H1 (cell line): ENCODE results near the gene BAIAP2. TPM values are rescaled to one million over a fixed set of nuclear protein-coding genes. Genes with fewer than 3 reads are reported as not detected.

Source experiments
- CTCF ChIA-PET: fragments of 300-600 bp; sonication (Branson Sonifier 250); formaldehyde crosslinking; loops from one replicate; lab custom pipeline; 2021; ENCODE audit not compliant: partially characterized antibody; lab: Charles Lee
- POLR2A ChIA-PET: fragments of 300-600 bp; sonication (Branson Sonifier 250); formaldehyde crosslinking; loops from one replicate; lab custom pipeline; 2021; ENCODE audit warnings: inconsistent platforms; ENCODE audit not compliant: partially characterized antibody; lab: Charles Lee
- DNase-seq, 2 experiments: peaks; one replicate each; pipeline versions ENCODE4 v3.0.0 to v3.0.0-alpha.2; 2010 to 2022; ENCODE audit warnings: low spot score in 2 of 2, low read depth in 1 of 2, mixed read lengths in 1 of 2
- FAIRE-seq: peaks from 2 replicates; lab custom pipeline; 2011; peaks lifted over from hg19 to GRCh38; lab: Jason Lieb, UNC
- H2AFZ ChIP-seq: 2 replicates; pipeline ENCODE4 v1.8.1; 2012; ENCODE audit warnings: low read length, inconsistent platforms
- H2AK5ac ChIP-seq: 2 replicates; pipeline ENCODE4 v1.6.1; 2013; ENCODE audit warnings: low read depth, low read length
- H2BK120ac ChIP-seq: replicated peaks from 2 replicates; pipeline ENCODE3; 2013; ENCODE audit warnings: low read depth, low read length, inconsistent platforms
- H2BK12ac ChIP-seq: 2 replicates; pipeline ENCODE4 v1.6.1; 2013; ENCODE audit warnings: low read depth, low read length
- H2BK15ac ChIP-seq: 2 replicates; pipeline ENCODE4 v1.6.1; 2013; ENCODE audit warnings: low read length
- H2BK20ac ChIP-seq: 2 replicates; pipeline ENCODE4 v1.6.1; 2013; ENCODE audit warnings: low read length
- H2BK5ac ChIP-seq: 2 replicates; pipeline ENCODE4 v1.6.1; 2013; ENCODE audit warnings: low read depth, low read length
- H3K14ac ChIP-seq: 2 replicates; pipeline ENCODE4 v1.6.1; 2013; ENCODE audit warnings: inconsistent platforms; ENCODE audit not compliant: insufficient read length
- H3K18ac ChIP-seq: 2 replicates; pipeline ENCODE4 v1.6.1; 2013; ENCODE audit warnings: low read length; ENCODE audit errors: extremely low read depth
- H3K23ac ChIP-seq: 2 replicates; pipeline ENCODE4 v1.6.1; 2013; ENCODE audit warnings: inconsistent platforms; ENCODE audit not compliant: insufficient read length
- H3K23me2 ChIP-seq: 2 replicates; pipeline ENCODE4 v1.6.1; 2013; ENCODE audit warnings: low read depth, low read length
- H3K27ac ChIP-seq: 2 replicates; pipeline ENCODE4 v1.6.1; 2011; ENCODE audit warnings: low read depth, low read length, inconsistent platforms
- H3K27me3 ChIP-seq, 4 experiments: replicated peaks in 1 of 4; 1 replicate in 1 of 4; 2 replicates in 3 of 4; pipeline versions ENCODE4 v1.6.1 to v1.8.1; 2011 to 2013; ENCODE audit warnings: low read length in 3 of 4, mild to moderate bottlenecking in 3 of 4, inconsistent platforms in 2 of 4, mixed read lengths in 2 of 4, moderate library complexity in 1 of 4; ENCODE audit not compliant: control insufficient read depth in 3 of 4, insufficient read depth in 3 of 4; ENCODE audit errors: extremely low read depth in 1 of 4
- H3K36me3 ChIP-seq, 4 experiments: 2 replicates each; pipeline versions ENCODE4 v1.6.1 to v1.8.1; 2011 to 2013; ENCODE audit warnings: mild to moderate bottlenecking in 4 of 4, low read length in 3 of 4, moderate library complexity in 2 of 4, control low read depth in 1 of 4, inconsistent platforms in 1 of 4; ENCODE audit not compliant: insufficient read depth in 4 of 4, control insufficient read depth in 2 of 4
- H3K4ac ChIP-seq: replicated peaks from 2 replicates; pipeline ENCODE3; 2013; ENCODE audit warnings: low read length, low read depth, mixed read lengths, inconsistent platforms; ENCODE audit not compliant: insufficient read length
- H3K4me1 ChIP-seq, 4 experiments: replicated peaks in 1 of 4; 1 replicate in 1 of 4; 2 replicates in 3 of 4; pipeline versions ENCODE4 v1.6.1 to v1.8.1; 2011 to 2013; ENCODE audit warnings: low read length in 3 of 4, inconsistent platforms in 2 of 4, mixed read lengths in 1 of 4; ENCODE audit not compliant: insufficient read depth in 4 of 4, control insufficient read depth in 3 of 4
- H3K4me2 ChIP-seq, 2 experiments: 2 replicates each; pipeline versions ENCODE4 v1.6.1 to v1.8.1; 2011 to 2013; ENCODE audit warnings: low read depth in 2 of 2, low read length in 2 of 2, control low read depth in 1 of 2, inconsistent platforms in 1 of 2, mild to moderate bottlenecking in 1 of 2; ENCODE audit not compliant: insufficient read depth in 1 of 2
- H3K4me3 ChIP-seq, 4 experiments: fragments of 200-600, 300-600 bp in 1 of 4; sonication (generic), shearing (Covaris generic), sonication (Bioruptor Twin) in 1 of 4; 2 replicates each; pipeline versions ENCODE4 v1.5.1 to v1.8.1; 2011 to 2016; ENCODE audit warnings: low read length in 4 of 4, low read depth in 3 of 4, control low read depth in 2 of 4, inconsistent platforms in 2 of 4, mild to moderate bottlenecking in 2 of 4, mixed read lengths in 1 of 4, moderate library complexity in 1 of 4; ENCODE audit not compliant: insufficient read depth in 2 of 4; ENCODE audit errors: extremely low read depth in 1 of 4
- H3K56ac ChIP-seq: replicated peaks from 2 replicates; pipeline ENCODE3; 2013; ENCODE audit warnings: low read depth, mild to moderate bottlenecking, mixed read lengths, low read length, inconsistent platforms; ENCODE audit not compliant: insufficient read length
- H3K79me1 ChIP-seq: 2 replicates; pipeline ENCODE4 v1.6.1; 2013; ENCODE audit warnings: low read depth, low read length, control low read depth
- H3K79me2 ChIP-seq, 2 experiments: 2 replicates each; pipeline versions ENCODE4 v1.6.1 to v1.8.1; 2012 to 2013; ENCODE audit warnings: low read length in 2 of 2, mild to moderate bottlenecking in 2 of 2, inconsistent platforms in 1 of 2; ENCODE audit not compliant: insufficient read depth in 2 of 2, control insufficient read depth in 1 of 2
- H3K9ac ChIP-seq, 4 experiments: replicated peaks in 1 of 4; 1 replicate in 1 of 4; 2 replicates in 3 of 4; pipeline versions ENCODE4 v1.6.1 to v1.8.1; 2011 to 2013; ENCODE audit warnings: low read depth in 3 of 4, low read length in 3 of 4, control low read depth in 2 of 4, mild to moderate bottlenecking in 2 of 4, moderate library complexity in 2 of 4, inconsistent platforms in 1 of 4; ENCODE audit errors: extremely low read depth in 1 of 4
- H3K9me3 ChIP-seq, 2 experiments: 2 replicates each; pipeline versions ENCODE4 v1.6.1 to v1.8.1; 2012 to 2013; ENCODE audit warnings: mild to moderate bottlenecking in 2 of 2, moderate library complexity in 2 of 2, control low read depth in 1 of 2, inconsistent platforms in 1 of 2, low read depth in 1 of 2, low read length in 1 of 2, mixed read lengths in 1 of 2; ENCODE audit not compliant: insufficient read depth in 2 of 2
- H4K20me1 ChIP-seq, 2 experiments: replicated peaks in 1 of 2; 2 replicates each; pipeline versions ENCODE3 to v1.8.1; 2011 to 2013; ENCODE audit warnings: inconsistent platforms in 2 of 2, low read length in 2 of 2, mild to moderate bottlenecking in 1 of 2; ENCODE audit not compliant: insufficient read depth in 2 of 2, control insufficient read depth in 1 of 2
- H4K5ac ChIP-seq: 2 replicates; pipeline ENCODE4 v1.6.1; 2013; ENCODE audit warnings: low read length, low read depth, mixed read lengths, inconsistent platforms; ENCODE audit not compliant: insufficient read length
- H4K8ac ChIP-seq: 2 replicates; pipeline ENCODE4 v1.8.0; 2013; ENCODE audit warnings: mild to moderate bottlenecking, moderate library complexity, low read length, inconsistent platforms; ENCODE audit not compliant: insufficient read depth; ENCODE audit errors: extremely low read depth
- H4K91ac ChIP-seq: replicated peaks from 2 replicates; pipeline ENCODE3; 2013; ENCODE audit warnings: low read length, mixed read lengths, inconsistent platforms; ENCODE audit not compliant: insufficient read length
- CEBPB ChIP-seq: IDR thresholded peaks from 2 replicates; pipeline ENCODE4 v1.6.1; 2012; ENCODE audit warnings: low read depth, low read length
- EP300 ChIP-seq, 2 experiments: IDR thresholded peaks; 1 replicate in 1 of 2; 2 replicates in 1 of 2; pipeline ENCODE4 v1.6.1; 2011 to 2012; ENCODE audit warnings: low read depth in 2 of 2, low read length in 2 of 2, mild to moderate bottlenecking in 2 of 2, borderline replicate concordance in 1 of 2, inconsistent platforms in 1 of 2, moderate library complexity in 1 of 2
- TAF7 ChIP-seq: optimal IDR thresholded peaks from 2 replicates; pipeline ENCODE3; 2011; ENCODE audit warnings: low read depth, mild to moderate bottlenecking, inconsistent platforms, low read length, moderate library complexity, borderline replicate concordance
- YY1 ChIP-seq: IDR thresholded peaks from 2 replicates; pipeline ENCODE4 v1.6.1; 2011; ENCODE audit warnings: low read depth, mild to moderate bottlenecking, low read length
- WGBS, 2 experiments: shearing (Covaris generic) in 1 of 2; methylation state at CpG; one replicate each; pipeline versions ENCODE4 v1.1.6 to v1.1.7; 2013 to 2015; ENCODE audit warnings: low lambda C conversion rate in 2 of 2, mixed read lengths in 2 of 2, inconsistent platforms in 1 of 2, low coverage in 1 of 2, missing lambda C conversion rate in 1 of 2; ENCODE audit not compliant: insufficient replicate concordance in 2 of 2, insufficient coverage in 1 of 2, insufficient read length in 1 of 2; ENCODE audit errors: extremely low coverage in 1 of 2, missing lambda C conversion rate in 1 of 2; 5-methylcytosine and 5-hydroxymethylcytosine counted together
- polyA plus RNA-seq, 7 experiments: library from polyadenylated mRNA; depleted of rRNA in 3 of 7; stranded (reverse) in 5 of 7; unstranded in 2 of 7; fragments of >200 nt in 5 of 7; fragments of 200-250 nt in 2 of 7; gene quantifications; 1 replicate in 5 of 7; 2 replicates in 1 of 7; 4 replicates in 1 of 7; pipeline versions ENCODE4 v1.2.1 to v1.2.3, GENCODE V29; 2011 to 2013; ENCODE audit warnings: missing spikeins in 2 of 7, mixed read lengths in 2 of 7
- total RNA-seq: library from RNA; stranded (reverse); fragmentation: NEBNext Ultra II Directional; extraction: Animal tissue kit (Norgen Biotek cat#: 25700); gene quantifications from 2 replicates; pipeline ENCODE4 v1.2.1, GENCODE V29; 2021

Gene BAIAP2
- total and polyA plus RNA-seq, 2 of the 8 experiments (the other 6 are each of a cell fraction or from before 2014, with no cell fraction given): 10.0 to 22.8 TPM

DNA sequence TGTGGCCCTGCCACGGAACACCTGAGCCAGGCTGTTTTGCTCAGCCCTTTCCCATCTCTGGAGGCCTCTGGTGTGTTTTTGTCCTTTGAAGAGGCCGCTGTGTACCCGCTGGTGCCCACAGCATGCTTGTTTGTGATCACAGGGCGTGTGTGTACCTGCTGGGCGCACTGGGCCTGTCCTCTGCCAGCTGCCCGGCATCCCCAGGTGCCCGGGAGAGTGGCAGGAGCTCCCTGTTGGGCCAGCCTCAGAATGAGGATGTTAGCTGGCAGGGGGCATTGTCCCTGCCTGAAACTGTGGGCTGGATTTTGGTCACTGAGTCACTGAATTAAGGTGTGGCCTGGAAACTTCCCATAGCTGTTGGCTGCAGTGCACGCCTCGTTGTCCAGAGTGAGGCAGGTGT lies 31.1 kb downstream of the BAIAP2 start:
- DNase-seq (no peak), FAIRE-seq (no peak)
- Histone ChIP-seq H3K9me3 (no peaks in the 10 kb centered on the region), H3K4me1 (peaks cover 0 to 12% (median 5%) of the 10 kb centered on the region in 4 experiments; a peak in 4 of 7 replicates), H2BK120ac (no peak overlapping the region), H3K56ac (no peak overlapping the region), H3K79me1 (peaks cover 5% of the 10 kb centered on the region; the same call in 1 of the 2 replicates), H2BK12ac (no peak overlapping the region), H4K91ac (no peak overlapping the region), H3K27ac (no peak overlapping the region), H3K9ac (no peak overlapping the region), H3K23me2 (no peaks in the 10 kb centered on the region), H2BK20ac (no peak overlapping the region), H2AK5ac (no peak overlapping the region), H4K8ac (no peak overlapping the region), H3K79me2 (no peaks in the 10 kb centered on the region), H2BK5ac (no peak overlapping the region), H3K27me3 (no peaks in the 10 kb centered on the region), H3K4me3 (no peak overlapping the region), H2AFZ (no peak overlapping the region), H3K18ac (no peak overlapping the region), H3K4me2 (no peak overlapping the region), H3K36me3 (no peaks in the 10 kb centered on the region), H4K20me1 (peaks cover 2 to 4% of the 10 kb centered on the region in 2 experiments), H3K14ac (no peak overlapping the region), H3K23ac (no peak overlapping the region), H3K4ac (no peak overlapping the region), H4K5ac (no peak overlapping the region), H2BK15ac (no peak overlapping the region)
- CTCF ChIA-PET: interaction anchor here (0.7 to 1.9 kb wide), 5 partner anchors 19 to 42 kb away, joined by 3 to 7 read pairs (median 5); no protein-coding TSS in a partner anchor
- TF ChIP-seq YY1: no peak
- no peak for TF ChIP-seq EP300 (IDR thresholded peaks at IDR 0.05; ENCODE audit: borderline replicate concordance in 1 of 2, low read depth in 2 of 2, low read length in 2 of 2)
- TF ChIP-seq CEBPB: no peak
- no peak for TF ChIP-seq TAF7
- 93% methylated on average over 9 of the region's 9 CpGs; no CpG with 5 or more reads in 1 of the 2 experiments for WGBS, 2 experiments
- POLR2A ChIA-PET: interaction anchor here (1.1 to 3.4 kb wide), 2 partner anchors 21 to 29 kb away, joined by 3 to 19 read pairs; partner anchors contain the start of gene BAIAP2
